ENCODE measurements around the gene RTBDN. TPM values are rescaled to one million over a fixed set of nuclear protein-coding genes. Genes with fewer than 3 reads are reported as not detected.

The RTBDN gene
- total RNA-seq, 6 experiments from 2014 or later: not detected

- no peaks in the 10 kb centered on the region for H3K4me1 ChIP-seq
- intact Hi-C loops (cut with DNase I): no loop called here
- WGBS (ENCODE audit: insufficient coverage, low coverage, low lambda C conversion rate, missing lambda C conversion rate): 86% methylated on average over 7 of the region's 7 CpGs
Observed at GRCh38 chr19:12815088-12815487, 19.3 kb downstream of the RTBDN start.

GRCh38 chr19:12806242-12807081, 27.9 kb downstream of the RTBDN start, which contains the start of gene RNASEH2A:
Gene RNASEH2A, plus strand, starts transcription at chr19:12806584. Its CDS starts 90 bp downstream, at chr19:12806674.
- DNase-seq: peak; percentile 91 to 93 (median 91)
- H3K4me3 ChIP-seq: peak within 1 kb of the TSS; percentile 27 to 66 (median 51)
- H3K36me3 ChIP-seq: no peaks in the 10 kb centered on the region
- no peaks in the 10 kb centered on the region for H3K9me3 ChIP-seq
- H3K4me1 ChIP-seq: peaks cover 0 to 11% (median 0%) of the 10 kb centered on the region in 4 donors
- ATAC-seq: peak; percentile 86 to 91 (median 87)
- intact Hi-C loops (cut with DNase I): no loop called here
- peak within 1 kb of the TSS in 1 of 3 donors; percentile 36 for H3K27ac ChIP-seq
- WGBS (ENCODE audit: insufficient coverage, low coverage, low lambda C conversion rate, missing lambda C conversion rate): 4% methylated on average over 18 of the region's 66 CpGs
- H3K27me3 ChIP-seq: no peaks in the 10 kb centered on the region
- no peak for TF ChIP-seq POLR2A (IDR thresholded peaks at IDR 0.05)
- TF ChIP-seq CTCF (IDR thresholded peaks at IDR 0.05): peak in 1 of 4 donors; percentile 4

More at GRCh38 chr19:12815088-12815487, 19.3 kb downstream of the RTBDN start:
- H3K9me3 ChIP-seq: no peaks in the 10 kb centered on the region
- H3K27ac ChIP-seq: no peak overlapping the region
- no peak for ATAC-seq
- TF ChIP-seq POLR2A (IDR thresholded peaks at IDR 0.05): no peak
- no peak for TF ChIP-seq CTCF (IDR thresholded peaks at IDR 0.05)
- no peaks in the 10 kb centered on the region for H3K27me3 ChIP-seq
- no peak for DNase-seq
- H3K36me3 ChIP-seq: no peaks in the 10 kb centered on the region
- H3K4me3 ChIP-seq: no peak overlapping the region

DNA sequence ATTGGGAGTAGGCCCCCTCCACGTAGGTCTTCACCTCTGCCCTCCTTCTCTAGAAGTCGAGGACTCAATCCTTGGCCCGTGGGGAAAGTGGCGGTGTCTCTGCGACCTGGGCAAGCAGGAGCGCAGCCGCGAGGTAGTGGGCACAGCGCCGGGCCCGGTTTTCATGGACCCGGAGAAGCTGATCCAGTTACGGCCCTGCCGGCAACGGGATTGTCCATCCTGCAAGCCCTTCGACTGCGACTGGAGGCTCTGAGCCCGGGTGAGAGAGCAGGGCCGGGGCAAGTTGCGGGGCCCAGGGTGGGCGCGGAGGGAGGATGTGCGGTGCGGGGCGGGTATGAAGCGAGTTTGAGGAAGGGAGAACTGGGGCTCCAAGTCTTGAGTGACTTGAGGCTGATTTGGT, 30.3 kb downstream of the RTBDN start:
- DNase-seq (peak in 1 of 3 donors; percentile 48), ATAC-seq (no peak)
- TF ChIP-seq POLR2A (IDR thresholded peaks at IDR 0.05) (no peak), CTCF (IDR thresholded peaks at IDR 0.05) (no peak)
- H3K27me3 ChIP-seq: no peaks in the 10 kb centered on the region
- H3K4me1 ChIP-seq: peaks cover 0 to 11% (median 0%) of the 10 kb centered on the region in 4 donors
- H3K9me3 ChIP-seq: no peaks in the 10 kb centered on the region
- peaks cover 0 to 9% (median 3%) of the 10 kb centered on the region in 4 donors for H3K36me3 ChIP-seq
- H3K27ac ChIP-seq: no peak overlapping the region
- no peak overlapping the region for H3K4me3 ChIP-seq
- WGBS (ENCODE audit: insufficient coverage, low coverage, low lambda C conversion rate, missing lambda C conversion rate): 87% methylated on average over 23 of the region's 26 CpGs
- intact Hi-C loops (cut with DNase I): no loop called here

- H3K27ac ChIP-seq: peak overlapping the region in 1 of 3 donors; percentile 62
- intact Hi-C loops (cut with DNase I): no loop called here
Observed at GRCh38 chr19:12802267-12803106, 31.9 kb downstream of the RTBDN start.

More at GRCh38 chr19:12802267-12803106, 31.9 kb downstream of the RTBDN start:
- peak overlapping the region; percentile 89 to 99 (median 92) for H3K4me3 ChIP-seq
- peaks cover 0 to 9% (median 3%) of the 10 kb centered on the region in 4 donors for H3K36me3 ChIP-seq
- ATAC-seq: peak; percentile 4 to 18 (median 14)
- H3K27me3 ChIP-seq: no peaks in the 10 kb centered on the region
- 18% methylated on average over 17 of the region's 22 CpGs for WGBS (ENCODE audit: insufficient coverage, low coverage, low lambda C conversion rate, missing lambda C conversion rate)
- peaks cover 0 to 11% (median 0%) of the 10 kb centered on the region in 4 donors for H3K4me1 ChIP-seq
- DNase-seq: peak in 2 of 3 donors; percentile 35 to 62
- TF ChIP-seq CTCF (IDR thresholded peaks at IDR 0.05) (no peak), POLR2A (IDR thresholded peaks at IDR 0.05) (no peak)
- H3K9me3 ChIP-seq: no peaks in the 10 kb centered on the region
